Limb (tissue), 2 donors: ENCODE data around the gene PRM3.

ENCODE experiments used
- DNase-seq, 2 donors: peaks; one replicate each; pipeline ENCODE4 v3.0.0-alpha.2; 2016; ENCODE audit errors: extremely low spot score in 2 of 2

Gene PRM3

GRCh38 chr16:11259655-11260595 is 13.5 kb downstream of the PRM3 start:
- no peak for DNase-seq

GRCh38 chr16:11258553-11259492 is 14.6 kb downstream of the PRM3 start:
- DNase-seq = peak in 1 of 2 donors; percentile 3

GRCh38 chr16:11257131-11257938 is 16.1 kb downstream of the PRM3 start:
- peak; percentile 80 for DNase-seq

GRCh38 chr16:11256661-11257130 is 16.7 kb downstream of the PRM3 start:
- peak in 1 of 2 donors; percentile 72 for DNase-seq

GRCh38 chr16:11255737-11256660 is 17.4 kb downstream of the PRM3 start, which contains the start of gene SOCS1:
SOCS1 (minus strand) TSS chr16:11256204; CDS start chr16:11255478, 726 bp downstream.
- peak; percentile 87 to 94 for DNase-seq

GRCh38 chr16:11254913-11255736 is 18.3 kb downstream of the PRM3 start:
- DNase-seq = peak; percentile 26 to 72

- peak in 1 of 2 donors; percentile 51 for DNase-seq
Observed at GRCh38 chr16:11253995-11254912, 19.2 kb downstream of the PRM3 start.

GRCh38 chr16:11253009-11253994 is 20.1 kb downstream of the PRM3 start:
- DNase-seq = no peak

- no peak for DNase-seq
Observed at GRCh38 chr16:11252482-11252931, 20.9 kb downstream of the PRM3 start.

- no peak for DNase-seq
Observed at GRCh38 chr16:11251525-11252481, 21.6 kb downstream of the PRM3 start.

GRCh38 chr16:11250786-11251524 is 22.5 kb downstream of the PRM3 start:
- no peak for DNase-seq

GRCh38 chr16:11250091-11250785 is 23.2 kb downstream of the PRM3 start:
- DNase-seq = no peak

- DNase-seq = no peak
Observed at GRCh38 chr16:11249233-11250061, 24.0 kb downstream of the PRM3 start.
